ENCODE results near the gene TNFRSF6B.

The TNFRSF6B gene

DNA sequence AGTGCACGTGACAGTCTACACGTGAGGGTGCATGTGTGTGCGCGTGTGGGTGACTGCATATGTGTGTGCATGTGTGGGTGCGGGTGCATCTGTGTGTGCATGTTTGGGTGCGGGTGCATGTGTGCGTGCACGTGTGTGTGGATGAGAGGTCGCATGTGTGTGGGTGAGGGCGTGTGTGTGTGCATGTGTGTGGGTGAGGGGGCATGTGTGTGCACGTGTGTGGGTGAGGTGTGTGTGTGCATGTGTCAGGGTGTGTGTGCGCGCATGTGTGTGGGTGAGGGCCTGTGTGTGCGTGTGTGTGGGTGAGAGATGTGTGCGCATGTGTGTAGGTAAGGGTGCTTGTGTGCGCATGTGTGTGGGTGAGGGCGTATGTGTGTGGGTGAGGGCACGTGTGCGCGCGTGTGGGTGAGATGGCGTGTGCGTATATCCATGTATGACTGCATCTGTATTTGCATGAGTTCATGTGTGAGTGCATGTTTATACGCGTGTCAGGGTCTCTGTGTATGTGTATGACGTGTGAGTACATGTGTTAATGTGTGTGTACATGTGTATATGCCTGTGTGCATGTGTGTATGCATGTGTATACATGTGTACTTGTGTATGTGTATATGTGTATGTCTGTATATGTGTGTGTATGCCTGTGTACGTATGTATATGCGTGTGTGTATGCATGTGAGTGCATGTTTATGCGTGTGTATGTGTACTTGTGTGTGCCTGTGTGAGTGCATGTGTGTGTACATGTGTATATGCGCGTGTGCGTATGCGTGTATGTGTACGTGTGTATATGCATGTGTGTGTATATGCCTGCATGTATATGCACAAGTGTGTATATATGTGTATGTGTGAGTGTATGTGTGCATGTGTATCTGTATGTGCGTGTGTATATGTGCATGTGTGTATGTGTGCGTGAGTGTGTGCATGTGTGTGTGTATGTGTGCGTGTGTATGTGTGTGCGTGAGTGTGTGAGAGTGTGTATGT is 36.0 kb downstream of the TNFRSF6B start:
- no peak overlapping the region for H3K27ac ChIP-seq (replicated peaks)
- H3K27me3 ChIP-seq (ENCODE audit: insufficient read depth, poor library complexity, severe bottlenecking) = no peaks in the 10 kb centered on the region
- TF ChIP-seq, protein P1, sequence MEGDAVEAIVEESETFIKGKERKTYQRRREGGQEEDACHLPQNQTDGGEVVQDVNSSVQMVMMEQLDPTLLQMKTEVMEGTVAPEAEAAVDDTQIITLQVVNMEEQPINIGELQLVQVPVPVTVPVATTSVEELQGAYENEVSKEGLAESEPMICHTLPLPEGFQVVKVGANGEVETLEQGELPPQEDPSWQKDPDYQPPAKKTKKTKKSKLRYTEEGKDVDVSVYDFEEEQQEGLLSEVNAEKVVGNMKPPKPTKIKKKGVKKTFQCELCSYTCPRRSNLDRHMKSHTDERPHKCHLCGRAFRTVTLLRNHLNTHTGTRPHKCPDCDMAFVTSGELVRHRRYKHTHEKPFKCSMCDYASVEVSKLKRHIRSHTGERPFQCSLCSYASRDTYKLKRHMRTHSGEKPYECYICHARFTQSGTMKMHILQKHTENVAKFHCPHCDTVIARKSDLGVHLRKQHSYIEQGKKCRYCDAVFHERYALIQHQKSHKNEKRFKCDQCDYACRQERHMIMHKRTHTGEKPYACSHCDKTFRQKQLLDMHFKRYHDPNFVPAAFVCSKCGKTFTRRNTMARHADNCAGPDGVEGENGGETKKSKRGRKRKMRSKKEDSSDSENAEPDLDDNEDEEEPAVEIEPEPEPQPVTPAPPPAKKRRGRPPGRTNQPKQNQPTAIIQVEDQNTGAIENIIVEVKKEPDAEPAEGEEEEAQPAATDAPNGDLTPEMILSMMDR (IDR thresholded peaks at IDR 0.05; ENCODE audit: insufficient read depth, low read length) = no peak
- TF ChIP-seq GABPA (IDR thresholded peaks at IDR 0.05; ENCODE audit: low read depth) = no peak
- no peak for TF ChIP-seq SPI1 (IDR thresholded peaks at IDR 0.05; ENCODE audit: borderline replicate concordance, low read depth)
- TF ChIP-seq, protein P2, sequence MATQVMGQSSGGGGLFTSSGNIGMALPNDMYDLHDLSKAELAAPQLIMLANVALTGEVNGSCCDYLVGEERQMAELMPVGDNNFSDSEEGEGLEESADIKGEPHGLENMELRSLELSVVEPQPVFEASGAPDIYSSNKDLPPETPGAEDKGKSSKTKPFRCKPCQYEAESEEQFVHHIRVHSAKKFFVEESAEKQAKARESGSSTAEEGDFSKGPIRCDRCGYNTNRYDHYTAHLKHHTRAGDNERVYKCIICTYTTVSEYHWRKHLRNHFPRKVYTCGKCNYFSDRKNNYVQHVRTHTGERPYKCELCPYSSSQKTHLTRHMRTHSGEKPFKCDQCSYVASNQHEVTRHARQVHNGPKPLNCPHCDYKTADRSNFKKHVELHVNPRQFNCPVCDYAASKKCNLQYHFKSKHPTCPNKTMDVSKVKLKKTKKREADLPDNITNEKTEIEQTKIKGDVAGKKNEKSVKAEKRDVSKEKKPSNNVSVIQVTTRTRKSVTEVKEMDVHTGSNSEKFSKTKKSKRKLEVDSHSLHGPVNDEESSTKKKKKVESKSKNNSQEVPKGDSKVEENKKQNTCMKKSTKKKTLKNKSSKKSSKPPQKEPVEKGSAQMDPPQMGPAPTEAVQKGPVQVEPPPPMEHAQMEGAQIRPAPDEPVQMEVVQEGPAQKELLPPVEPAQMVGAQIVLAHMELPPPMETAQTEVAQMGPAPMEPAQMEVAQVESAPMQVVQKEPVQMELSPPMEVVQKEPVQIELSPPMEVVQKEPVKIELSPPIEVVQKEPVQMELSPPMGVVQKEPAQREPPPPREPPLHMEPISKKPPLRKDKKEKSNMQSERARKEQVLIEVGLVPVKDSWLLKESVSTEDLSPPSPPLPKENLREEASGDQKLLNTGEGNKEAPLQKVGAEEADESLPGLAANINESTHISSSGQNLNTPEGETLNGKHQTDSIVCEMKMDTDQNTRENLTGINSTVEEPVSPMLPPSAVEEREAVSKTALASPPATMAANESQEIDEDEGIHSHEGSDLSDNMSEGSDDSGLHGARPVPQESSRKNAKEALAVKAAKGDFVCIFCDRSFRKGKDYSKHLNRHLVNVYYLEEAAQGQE (IDR thresholded peaks at IDR 0.05; ENCODE audit: insufficient replicate concordance, low read depth) = no peak
- no peak for TF ChIP-seq POLR2AphosphoS5 (IDR thresholded peaks at IDR 0.05; ENCODE audit: low read depth)
- no peak overlapping the region for H3K4me3 ChIP-seq (replicated peaks; ENCODE audit: insufficient read depth, low read length)
- no peak for DNase-seq (ENCODE audit: low read depth in 1 of 2, low spot score in 1 of 2)

GRCh38 chr20:63733117-63733516 is 36.7 kb downstream of the TNFRSF6B start:
- TF ChIP-seq SPI1 (IDR thresholded peaks at IDR 0.05; ENCODE audit: borderline replicate concordance, low read depth) = no peak
- TF ChIP-seq POLR2AphosphoS5 (IDR thresholded peaks at IDR 0.05; ENCODE audit: low read depth) = no peak
- TF ChIP-seq, protein P1 (IDR thresholded peaks at IDR 0.05; ENCODE audit: insufficient read depth, low read length) = no peak
- TF ChIP-seq GABPA (IDR thresholded peaks at IDR 0.05; ENCODE audit: low read depth) = no peak
- TF ChIP-seq, protein P2 (IDR thresholded peaks at IDR 0.05; ENCODE audit: insufficient replicate concordance, low read depth) = no peak
- no peak overlapping the region for H3K27ac ChIP-seq (replicated peaks)
- no peaks in the 10 kb centered on the region for H3K27me3 ChIP-seq (ENCODE audit: insufficient read depth, poor library complexity, severe bottlenecking)
- H3K4me3 ChIP-seq (replicated peaks; ENCODE audit: insufficient read depth, low read length) = no peak overlapping the region
- no peak for DNase-seq (ENCODE audit: low read depth in 1 of 2, low spot score in 1 of 2)

GRCh38 chr20:63733579-63734081 is 37.2 kb downstream of the TNFRSF6B start:
- DNase-seq (ENCODE audit: low read depth in 1 of 2, low spot score in 1 of 2) = no peak
- H3K4me3 ChIP-seq (replicated peaks; ENCODE audit: insufficient read depth, low read length) = no peak overlapping the region
- no peaks in the 10 kb centered on the region for H3K27me3 ChIP-seq (ENCODE audit: insufficient read depth, poor library complexity, severe bottlenecking)
- H3K27ac ChIP-seq (replicated peaks) = no peak overlapping the region
- TF ChIP-seq, protein P2 (IDR thresholded peaks at IDR 0.05; ENCODE audit: insufficient replicate concordance, low read depth) = no peak
- TF ChIP-seq POLR2AphosphoS5 (IDR thresholded peaks at IDR 0.05; ENCODE audit: low read depth) = no peak
- TF ChIP-seq, protein P1 (IDR thresholded peaks at IDR 0.05; ENCODE audit: insufficient read depth, low read length) = no peak
- TF ChIP-seq SPI1 (IDR thresholded peaks at IDR 0.05; ENCODE audit: borderline replicate concordance, low read depth) = no peak
- TF ChIP-seq GABPA (IDR thresholded peaks at IDR 0.05; ENCODE audit: low read depth) = no peak
